ENCODE measurements around the gene KLHL6. TPM values are rescaled to one million over a fixed set of nuclear protein-coding genes. Genes with fewer than 3 reads are reported as not detected.

Gene KLHL6
- total and polyA plus RNA-seq, 2 of the 13 experiments (the other 11 are each of a cell fraction or from before 2014, with no cell fraction given): not detected

GRCh38 chr3:183447206-183448001 is 108.1 kb downstream of the KLHL6 start (continued):
- TF ChIP-seq GABPB1 (CRISPR knock-in tag; IDR thresholded peaks at IDR 0.05): peak; percentile 85
- peak; percentile 62; the same call in 1 of the 2 replicates for TF ChIP-seq ARHGAP35 (CRISPR knock-in tag; IDR thresholded peaks at IDR 0.05; ENCODE audit: borderline replicate concordance)
- TF ChIP-seq ZNF317 (CRISPR knock-in tag; IDR thresholded peaks at IDR 0.05): peak; percentile 66; the same call in 1 of the 2 replicates
- TF ChIP-seq IKZF1 (IDR thresholded peaks at IDR 0.05): no peak
- TF ChIP-seq POGZ (CRISPR knock-in tag; IDR thresholded peaks at IDR 0.05): peak; percentile 99
- peak; percentile 92; the same call in 1 of the 2 replicates for TF ChIP-seq LBX2 (CRISPR knock-in tag; IDR thresholded peaks at IDR 0.05; ENCODE audit: borderline replicate concordance)
- TF ChIP-seq ASH2L (IDR thresholded peaks at IDR 0.05; ENCODE audit: insufficient read length, low read depth, low read length): peak; percentile 93
- no peak for TF ChIP-seq TRIM24 (CRISPR knock-in tag; IDR thresholded peaks at IDR 0.05)
- 0 out of 2 replicates have a peak, but pooled peaks have one; percentile 34 for TF ChIP-seq SIX4 (CRISPR knock-in tag; IDR thresholded peaks at IDR 0.05)
- no peak for TF ChIP-seq MLX (CRISPR knock-in tag; IDR thresholded peaks at IDR 0.05)
- no peak for TF ChIP-seq SOX6 (IDR thresholded peaks at IDR 0.05)
- TF ChIP-seq SOX6 (CRISPR knock-in tag; IDR thresholded peaks at IDR 0.05): peak; percentile 77
- TF ChIP-seq ZFP36 (IDR thresholded peaks at IDR 0.05; ENCODE audit: borderline replicate concordance, low read depth, low read length, partially characterized antibody): no peak
- no peak for TF ChIP-seq ZNF597 (CRISPR knock-in tag; IDR thresholded peaks at IDR 0.05)
- peak; percentile 90 for TF ChIP-seq ZMAT3 (CRISPR knock-in tag; conservative IDR thresholded peaks at IDR 0.05)
- peak; percentile 84 for TF ChIP-seq SP2 (CRISPR knock-in tag; IDR thresholded peaks at IDR 0.05)
- TF ChIP-seq MAF1 (CRISPR knock-in tag; IDR thresholded peaks at IDR 0.05; ENCODE audit: borderline replicate concordance): no peak
- TF ChIP-seq, protein P1, sequence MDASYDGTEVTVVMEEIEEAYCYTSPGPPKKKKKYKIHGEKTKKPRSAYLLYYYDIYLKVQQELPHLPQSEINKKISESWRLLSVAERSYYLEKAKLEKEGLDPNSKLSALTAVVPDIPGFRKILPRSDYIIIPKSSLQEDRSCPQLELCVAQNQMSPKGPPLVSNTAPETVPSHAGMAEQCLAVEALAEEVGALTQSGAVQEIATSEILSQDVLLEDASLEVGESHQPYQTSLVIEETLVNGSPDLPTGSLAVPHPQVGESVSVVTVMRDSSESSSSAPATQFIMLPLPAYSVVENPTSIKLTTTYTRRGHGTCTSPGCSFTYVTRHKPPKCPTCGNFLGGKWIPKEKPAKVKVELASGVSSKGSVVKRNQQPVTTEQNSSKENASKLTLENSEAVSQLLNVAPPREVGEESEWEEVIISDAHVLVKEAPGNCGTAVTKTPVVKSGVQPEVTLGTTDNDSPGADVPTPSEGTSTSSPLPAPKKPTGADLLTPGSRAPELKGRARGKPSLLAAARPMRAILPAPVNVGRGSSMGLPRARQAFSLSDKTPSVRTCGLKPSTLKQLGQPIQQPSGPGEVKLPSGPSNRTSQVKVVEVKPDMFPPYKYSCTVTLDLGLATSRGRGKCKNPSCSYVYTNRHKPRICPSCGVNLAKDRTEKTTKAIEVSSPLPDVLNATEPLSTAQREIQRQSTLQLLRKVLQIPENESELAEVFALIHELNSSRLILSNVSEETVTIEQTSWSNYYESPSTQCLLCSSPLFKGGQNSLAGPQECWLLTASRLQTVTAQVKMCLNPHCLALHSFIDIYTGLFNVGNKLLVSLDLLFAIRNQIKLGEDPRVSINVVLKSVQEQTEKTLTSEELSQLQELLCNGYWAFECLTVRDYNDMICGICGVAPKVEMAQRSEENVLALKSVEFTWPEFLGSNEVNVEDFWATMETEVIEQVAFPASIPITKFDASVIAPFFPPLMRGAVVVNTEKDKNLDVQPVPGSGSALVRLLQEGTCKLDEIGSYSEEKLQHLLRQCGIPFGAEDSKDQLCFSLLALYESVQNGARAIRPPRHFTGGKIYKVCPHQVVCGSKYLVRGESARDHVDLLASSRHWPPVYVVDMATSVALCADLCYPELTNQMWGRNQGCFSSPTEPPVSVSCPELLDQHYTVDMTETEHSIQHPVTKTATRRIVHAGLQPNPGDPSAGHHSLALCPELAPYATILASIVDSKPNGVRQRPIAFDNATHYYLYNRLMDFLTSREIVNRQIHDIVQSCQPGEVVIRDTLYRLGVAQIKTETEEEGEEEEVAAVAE (CRISPR knock-in tag; IDR thresholded peaks at IDR 0.05; ENCODE audit: borderline replicate concordance): peak; percentile 88
- no peak for TF ChIP-seq ZNF382 (CRISPR knock-in tag; IDR thresholded peaks at IDR 0.05; ENCODE audit: borderline replicate concordance)
- peak; percentile 73 for TF ChIP-seq ZNF574 (CRISPR knock-in tag; IDR thresholded peaks at IDR 0.05)

Data from HepG2 (cell line).